Measurements from ENCODE around the gene DRG2. TPM values are rescaled to one million over a fixed set of nuclear protein-coding genes. Genes with fewer than 3 reads are reported as not detected.

The DRG2 gene
- polyA plus RNA-seq, 2 of the 4 experiments (the other 2 are of a cell fraction) = 41.9 to 48.3 TPM

- TF ChIP-seq CHD4 (IDR thresholded peaks at IDR 0.05; ENCODE audit: borderline replicate concordance) (no peak), RARB (CRISPR knock-in tag; IDR thresholded peaks at IDR 0.05) (no peak), SMC3 (IDR thresholded peaks at IDR 0.05) (no peak), CEBPB (IDR thresholded peaks at IDR 0.05) (no peak), CBX8 (IDR thresholded peaks at IDR 0.05) (no peak), HOXA7 (CRISPR knock-in tag; IDR thresholded peaks at IDR 0.05) (no peak), NR3C1 (IDR thresholded peaks at IDR 0.05) (no peak)
- Histone ChIP-seq H3K4me3 (no peak overlapping the region), H3K27ac (no peak overlapping the region), H3K4me1 (peaks cover 12% of the 10 kb centered on the region; the same call in 1 of the 3 replicates), H3K9me3 (no peaks in the 10 kb centered on the region), H3K4me2 (no peak overlapping the region)
- 45% methylated on average over 8 of the region's 8 CpGs for WGBS (ENCODE audit: missing lambda C conversion rate)
- POLR2A ChIA-PET = no interaction called here
- no peak for DNase-seq (ENCODE audit: low read depth in 1 of 2, low spot score in 1 of 2)
- CTCF ChIA-PET = interaction anchor here (0.6 to 3.6 kb wide), 3 partner anchors 14 to 1042 kb away, joined by 3 to 12 read pairs (median 5); no protein-coding TSS in a partner anchor
- ATAC-seq = peak in 1 of 2 experiments; percentile 51; a peak in 2 of 6 replicates
- no peak for FAIRE-seq
Measured at GRCh38 chr17:18070861-18071340, 16.8 kb upstream of the DRG2 start.

DNA sequence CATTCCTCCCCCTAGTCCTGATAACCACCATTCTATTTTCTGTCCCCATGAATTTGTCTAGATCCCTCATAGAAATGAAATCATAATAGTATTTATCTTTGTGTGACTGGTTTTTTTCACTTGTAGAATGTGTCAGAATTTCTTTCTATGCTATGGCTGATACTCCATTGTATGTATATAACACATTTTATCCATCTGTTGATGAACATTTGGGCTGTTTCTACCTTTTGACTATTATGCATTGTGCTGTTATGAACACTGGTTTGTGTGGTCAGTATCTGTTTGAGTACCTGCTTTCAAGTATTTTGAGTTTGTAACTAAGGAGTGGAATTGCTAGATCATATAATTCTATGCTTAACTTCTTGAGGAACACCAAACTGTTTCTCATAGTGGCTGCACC is 16.0 kb upstream of the DRG2 start:
- FAIRE-seq (peak; percentile 79), ATAC-seq (no peak), DNase-seq (ENCODE audit: low read depth in 1 of 2, low spot score in 1 of 2) (no peak)
- ChIA-PET POLR2A (no interaction called here), CTCF (interaction anchor here (1.3 kb wide), 1 partner anchor 13 kb away, joined by 3 read pairs; no protein-coding TSS in a partner anchor)
- H3K4me1 ChIP-seq = peaks cover 12% of the 10 kb centered on the region; the same call in 1 of the 3 replicates
- no peak overlapping the region for H3K4me3 ChIP-seq
- no peak overlapping the region for H3K27ac ChIP-seq
- H3K9me3 ChIP-seq = no peaks in the 10 kb centered on the region
- no peak overlapping the region for H3K4me2 ChIP-seq
- TF ChIP-seq HEYL (CRISPR knock-in tag; IDR thresholded peaks at IDR 0.05) = no peak
- no peak for TF ChIP-seq ESRRA (IDR thresholded peaks at IDR 0.05; ENCODE audit: borderline replicate concordance, low read length)
- TF ChIP-seq EHMT2 (IDR thresholded peaks at IDR 0.05; ENCODE audit: low read depth) = no peak
- TF ChIP-seq NR3C1 (IDR thresholded peaks at IDR 0.05) = no peak
- no peak for TF ChIP-seq KDM1A (IDR thresholded peaks at IDR 0.05; ENCODE audit: low read depth)
- no peak for TF ChIP-seq NFE2L2 (conservative IDR thresholded peaks at IDR 0.05; ENCODE audit: low read length)
- TF ChIP-seq ZNF302 (CRISPR knock-in tag; IDR thresholded peaks at IDR 0.05) = no peak
- no peak for TF ChIP-seq MYC (IDR thresholded peaks at IDR 0.05; ENCODE audit: borderline replicate concordance, low read length)
- no peak for TF ChIP-seq CHD4 (IDR thresholded peaks at IDR 0.05; ENCODE audit: borderline replicate concordance)
- TF ChIP-seq SMC3 (IDR thresholded peaks at IDR 0.05) = no peak
- no peak for TF ChIP-seq ZC3H11A (IDR thresholded peaks at IDR 0.05)
- no peak for TF ChIP-seq SREBF2 (IDR thresholded peaks at IDR 0.05)
- TF ChIP-seq HMGXB4 (CRISPR knock-in tag; IDR thresholded peaks at IDR 0.05; ENCODE audit: borderline replicate concordance) = no peak
- no peak for TF ChIP-seq POLR2A (IDR thresholded peaks at IDR 0.05; ENCODE audit: low read length)
- TF ChIP-seq GATA3 (IDR thresholded peaks at IDR 0.05; ENCODE audit: borderline replicate concordance) = no peak
- TF ChIP-seq EHF (CRISPR knock-in tag; IDR thresholded peaks at IDR 0.05) = no peak
- no peak for TF ChIP-seq NPAS2 (CRISPR knock-in tag; IDR thresholded peaks at IDR 0.05; ENCODE audit: borderline replicate concordance)
- TF ChIP-seq RARB (CRISPR knock-in tag; IDR thresholded peaks at IDR 0.05) = no peak
- no peak for TF ChIP-seq HOXA7 (CRISPR knock-in tag; IDR thresholded peaks at IDR 0.05)

- TF ChIP-seq MAFK (IDR thresholded peaks at IDR 0.05; ENCODE audit: partially characterized antibody) (peak; percentile 31), GATA3 (IDR thresholded peaks at IDR 0.05; ENCODE audit: borderline replicate concordance) (no peak), FOSB (CRISPR knock-in tag; IDR thresholded peaks at IDR 0.05) (no peak)
- 77% methylated on average over 6 of the region's 6 CpGs for WGBS (ENCODE audit: missing lambda C conversion rate)
- POLR2A ChIA-PET = no interaction called here
- FAIRE-seq = peak; percentile 67
- no peaks in the 10 kb centered on the region for H3K9me3 ChIP-seq
- no peak for DNase-seq (ENCODE audit: low read depth in 1 of 2, low spot score in 1 of 2)
- H3K4me2 ChIP-seq = no peak overlapping the region
- CTCF ChIA-PET = interaction anchor here (0.9 kb wide), 1 partner anchor 8 kb away, joined by 3 read pairs; no protein-coding TSS in a partner anchor
- no peak overlapping the region for H3K27ac ChIP-seq
- H3K4me1 ChIP-seq = peaks cover 6% of the 10 kb centered on the region; the same call in 1 of the 3 replicates
- H3K4me3 ChIP-seq = no peak overlapping the region
- no peak; a peak in 1 of 6 replicates for ATAC-seq
Measured at GRCh38 chr17:18074566-18075272, 13.0 kb upstream of the DRG2 start.
